ENCODE measurements around the gene GPRC5D.

DNA sequence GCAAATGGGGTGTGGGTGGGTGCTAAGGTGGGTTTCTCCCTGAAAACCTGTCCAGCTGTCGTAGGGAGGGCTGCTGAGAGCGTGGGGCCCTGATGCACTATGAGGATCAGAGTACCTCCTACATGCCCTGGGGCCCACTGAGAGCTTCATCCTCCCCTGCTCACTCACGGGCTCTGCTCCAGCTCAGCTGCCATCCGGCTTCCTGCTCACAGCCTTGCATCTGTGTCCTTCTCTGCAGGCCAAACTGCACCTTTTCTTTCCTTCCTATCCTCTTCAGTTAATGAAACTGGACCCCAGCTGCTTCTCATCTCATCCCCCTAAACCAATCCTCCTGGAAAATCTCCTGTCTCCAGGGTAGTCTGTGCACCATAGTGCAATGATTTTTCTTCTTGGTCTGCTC lies 22.2 kb upstream of the GPRC5D start:
- TF ChIP-seq, protein P1, sequence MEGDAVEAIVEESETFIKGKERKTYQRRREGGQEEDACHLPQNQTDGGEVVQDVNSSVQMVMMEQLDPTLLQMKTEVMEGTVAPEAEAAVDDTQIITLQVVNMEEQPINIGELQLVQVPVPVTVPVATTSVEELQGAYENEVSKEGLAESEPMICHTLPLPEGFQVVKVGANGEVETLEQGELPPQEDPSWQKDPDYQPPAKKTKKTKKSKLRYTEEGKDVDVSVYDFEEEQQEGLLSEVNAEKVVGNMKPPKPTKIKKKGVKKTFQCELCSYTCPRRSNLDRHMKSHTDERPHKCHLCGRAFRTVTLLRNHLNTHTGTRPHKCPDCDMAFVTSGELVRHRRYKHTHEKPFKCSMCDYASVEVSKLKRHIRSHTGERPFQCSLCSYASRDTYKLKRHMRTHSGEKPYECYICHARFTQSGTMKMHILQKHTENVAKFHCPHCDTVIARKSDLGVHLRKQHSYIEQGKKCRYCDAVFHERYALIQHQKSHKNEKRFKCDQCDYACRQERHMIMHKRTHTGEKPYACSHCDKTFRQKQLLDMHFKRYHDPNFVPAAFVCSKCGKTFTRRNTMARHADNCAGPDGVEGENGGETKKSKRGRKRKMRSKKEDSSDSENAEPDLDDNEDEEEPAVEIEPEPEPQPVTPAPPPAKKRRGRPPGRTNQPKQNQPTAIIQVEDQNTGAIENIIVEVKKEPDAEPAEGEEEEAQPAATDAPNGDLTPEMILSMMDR (IDR thresholded peaks at IDR 0.05) = no peak
- TF ChIP-seq POLR2A (IDR thresholded peaks at IDR 0.05) = no peak

Data from testis (tissue), 2 donors.